Measurements from ENCODE around the gene CLTC.
"Not testable (repeated sequence)": the region's sequence is repeated elsewhere in the genome, so short reads cannot be mapped to it uniquely, and the experiment has no call there.

The CLTC gene

DNA sequence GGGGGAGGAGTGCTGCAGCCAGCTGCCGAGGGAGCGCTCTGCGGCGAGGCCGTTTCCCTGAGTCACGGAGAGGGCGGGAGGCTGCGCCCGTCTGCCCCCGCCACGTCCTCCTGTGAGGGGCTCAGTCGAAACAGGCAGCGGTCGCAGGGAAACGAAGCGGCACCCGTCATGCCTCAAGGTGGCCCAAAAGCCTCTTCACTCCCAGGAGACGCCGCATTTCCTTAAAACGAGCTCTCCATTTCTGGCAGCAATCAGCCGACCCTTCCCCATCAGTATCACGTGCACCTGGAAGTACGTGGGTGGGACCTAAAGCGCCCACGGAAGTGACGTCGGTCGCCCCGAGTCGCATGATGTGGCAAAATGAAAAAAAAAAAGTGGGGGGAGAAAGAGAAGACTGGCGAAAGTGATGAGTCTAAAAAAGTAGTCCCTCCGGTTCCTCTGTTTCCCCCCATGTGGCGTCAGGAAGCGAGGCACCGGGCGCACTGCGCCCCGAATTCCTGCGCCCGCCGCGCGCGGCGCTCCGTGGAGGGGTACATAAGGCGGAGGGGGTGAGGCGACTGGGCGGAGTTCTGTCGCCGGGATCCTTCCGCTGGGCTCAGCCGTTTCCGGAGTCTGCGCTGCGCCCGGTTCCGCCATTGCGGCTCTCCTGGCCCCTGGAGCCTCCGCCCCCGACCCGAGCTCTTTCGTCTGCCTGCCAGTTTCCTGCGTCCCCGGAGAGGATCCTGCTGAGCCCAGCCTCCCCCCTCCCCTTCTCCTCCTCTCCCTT lies at the start of gene CLTC:
Gene CLTC, plus strand, starts transcription at position 598 of the 766 bp plus-strand sequence. CDS start 237 bp downstream, outside the sequence.
- DNase-seq, result peak; percentile 93

GRCh38 chr17:59572301-59572924 lies 47.3 kb upstream of the CLTC start:
- no peak for DNase-seq

DNA sequence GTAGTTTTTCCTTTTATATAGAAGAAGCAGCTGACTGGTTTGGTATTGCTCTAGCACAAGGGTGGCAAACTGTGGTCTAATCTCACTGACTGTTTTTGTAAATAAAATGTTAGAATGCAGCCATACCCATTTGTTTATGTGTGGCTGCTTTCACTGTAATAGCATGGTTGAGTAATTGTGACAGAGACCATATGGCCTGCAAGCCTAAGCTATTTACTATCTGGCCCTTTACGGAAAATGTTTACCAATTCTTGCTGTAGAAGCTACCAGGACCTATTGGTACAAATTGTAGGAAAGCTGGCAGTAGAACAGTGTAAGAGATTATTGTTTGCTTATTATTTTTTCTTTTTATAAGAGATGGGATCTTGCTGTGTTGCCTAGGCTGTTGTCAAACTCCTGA lies 35.5 kb upstream of the CLTC start:
- not testable (repeated sequence) for DNase-seq

DNA sequence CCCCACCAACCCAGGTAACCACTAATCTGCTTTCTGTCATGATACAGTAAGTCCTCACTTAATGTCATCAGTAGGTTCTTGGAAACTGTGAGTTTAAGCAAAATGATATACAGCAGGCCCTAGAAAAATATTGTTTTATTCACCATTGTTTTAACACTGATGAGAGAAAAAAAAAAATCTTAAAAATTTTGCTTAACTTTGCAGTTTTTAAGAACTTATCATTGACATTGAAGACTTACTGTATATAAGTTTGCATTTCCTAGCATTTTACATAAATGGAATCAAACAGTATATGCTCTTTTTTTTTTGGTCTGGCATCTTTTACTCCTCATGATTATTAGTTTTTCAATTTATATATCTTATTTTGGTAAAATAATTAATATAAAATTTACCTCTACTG lies 19.5 kb upstream of the CLTC start:
- no peak for DNase-seq

DNA sequence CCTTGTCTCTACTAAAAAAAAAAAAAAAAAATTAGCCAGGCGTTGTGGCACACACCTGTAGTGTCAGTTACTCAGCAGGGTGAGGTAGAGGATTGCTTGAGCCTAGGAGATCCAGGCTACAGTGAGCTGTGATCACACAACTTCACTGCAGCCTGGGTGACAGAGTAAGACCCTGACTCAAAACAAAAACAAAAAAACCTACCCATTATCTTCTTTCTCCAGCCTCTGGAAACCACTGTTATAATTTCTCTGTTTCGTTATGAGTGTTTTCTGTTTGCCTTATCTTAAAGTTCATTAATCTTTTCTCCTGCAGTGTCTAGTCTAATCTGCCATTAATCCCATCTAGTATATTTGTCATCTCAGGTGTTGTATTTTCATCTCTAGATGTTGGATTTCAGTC lies 18.6 kb upstream of the CLTC start:
- no peak for DNase-seq

DNA sequence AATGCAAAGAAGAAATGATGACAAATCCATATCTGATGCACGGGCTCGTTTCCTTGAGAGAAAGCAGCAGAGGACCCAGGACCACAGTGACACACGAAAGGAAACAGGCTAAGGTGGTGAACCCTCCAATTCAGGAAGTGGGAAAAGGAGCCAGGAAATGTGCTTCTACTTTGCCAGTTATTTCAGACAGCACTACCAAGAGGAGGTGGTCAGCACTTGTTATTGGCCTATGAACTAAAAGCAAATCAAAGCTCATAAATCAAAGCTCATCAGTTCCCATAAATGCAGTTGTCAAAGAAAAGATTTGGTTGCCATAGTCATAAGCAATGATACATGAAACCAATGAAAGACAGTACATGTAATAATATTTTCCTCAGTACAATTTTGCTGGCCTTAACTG lies 12.6 kb upstream of the CLTC start:
- DNase-seq, result no peak

GRCh38 chr17:59607817-59608403 lies 11.8 kb upstream of the CLTC start:
- DNase-seq, result peak; percentile 30

GRCh38 chr17:59611503-59611902 lies 8.2 kb upstream of the CLTC start:
- no peak for DNase-seq

DNA sequence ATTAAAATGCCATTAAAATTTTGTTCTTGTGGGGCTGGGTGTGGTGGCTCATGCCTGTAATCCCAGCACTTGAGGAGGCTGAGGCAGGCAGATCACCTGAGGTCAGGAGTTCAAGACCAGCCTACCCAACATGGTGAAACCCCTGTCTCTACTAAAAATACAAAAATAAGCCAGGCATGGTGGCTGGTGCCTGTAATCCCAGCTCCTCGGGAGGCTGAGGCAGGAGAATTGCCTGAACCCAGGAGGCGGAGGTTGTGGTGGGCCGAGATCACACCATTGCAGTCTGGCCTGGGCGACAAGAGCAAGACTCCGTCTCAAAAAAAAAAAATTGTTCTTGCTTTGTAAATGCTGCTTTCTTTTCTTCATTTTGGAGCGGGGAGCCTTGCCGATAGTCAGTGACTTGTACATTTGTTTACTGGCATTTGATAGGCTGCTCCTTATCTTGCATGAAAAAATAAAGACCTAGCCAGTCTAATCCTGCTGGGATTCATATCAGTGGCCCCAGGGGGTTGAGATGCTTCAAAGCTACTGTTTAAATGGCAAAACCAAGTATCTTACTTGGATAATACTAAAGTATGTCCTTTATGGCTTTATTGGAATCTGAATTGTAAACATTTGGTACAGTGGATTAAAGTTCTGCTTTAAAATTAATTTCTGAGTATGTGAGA lies 3.3 kb upstream of the CLTC start:
- DNase-seq, result no peak

- DNase-seq, result no peak
Measured at GRCh38 chr17:59617156-59617732, 2.5 kb upstream of the CLTC start.

DNA sequence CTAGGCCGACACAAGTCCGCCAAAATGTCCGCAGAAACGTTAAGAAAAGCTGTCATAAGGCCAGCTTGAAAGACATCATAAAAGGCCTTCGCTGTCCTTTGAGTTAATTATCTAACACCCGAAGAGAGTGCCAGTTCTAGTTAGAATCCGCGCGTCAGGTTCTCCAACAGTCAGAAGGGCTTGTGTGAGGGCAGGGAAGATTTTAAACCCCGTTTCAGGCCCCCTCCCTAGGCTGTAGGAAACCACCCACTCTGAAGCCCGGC lies 729 bp upstream of the CLTC start:
- no peak for DNase-seq

- DNase-seq, result no peak
Measured at GRCh38 chr17:59620064-59620359, 317 bp downstream of the CLTC start.

DNA sequence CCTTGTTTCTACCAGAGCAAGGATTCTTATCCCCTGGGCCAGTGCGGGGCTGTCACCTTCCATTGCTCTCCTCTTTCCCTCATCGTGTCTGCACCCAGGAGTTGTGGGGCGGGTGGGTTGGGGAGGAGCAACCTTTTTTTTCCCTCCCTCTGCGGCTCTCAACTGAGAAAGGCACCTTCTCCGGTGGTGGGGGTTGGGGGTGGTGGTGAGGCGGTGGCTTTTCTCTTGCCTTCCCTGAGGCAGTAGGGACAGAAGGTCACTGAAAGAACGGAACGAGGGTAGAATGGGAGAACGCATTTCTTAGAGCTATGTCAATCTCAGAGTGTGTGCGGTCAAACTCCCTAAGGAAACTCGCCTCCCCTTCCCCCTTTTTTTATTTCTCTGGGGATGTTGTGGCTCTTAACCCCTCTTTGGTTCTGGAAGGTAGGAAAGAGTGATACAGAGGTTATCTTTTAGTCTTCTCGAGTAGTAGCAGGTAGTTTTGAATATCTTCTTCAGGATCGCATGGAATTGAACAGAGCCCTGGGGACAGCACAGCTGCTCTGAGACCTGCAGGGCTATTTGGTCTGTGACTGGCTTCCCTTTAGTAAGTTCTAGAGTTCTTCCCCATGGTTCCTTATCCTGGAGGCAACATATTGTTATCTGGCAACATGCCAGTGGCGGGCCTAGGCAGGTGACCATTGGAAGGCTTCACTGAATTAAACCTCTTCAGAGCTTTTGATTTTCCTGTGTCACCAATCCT lies 994 bp downstream of the CLTC start:
- DNase-seq, result peak; percentile 72

DNA sequence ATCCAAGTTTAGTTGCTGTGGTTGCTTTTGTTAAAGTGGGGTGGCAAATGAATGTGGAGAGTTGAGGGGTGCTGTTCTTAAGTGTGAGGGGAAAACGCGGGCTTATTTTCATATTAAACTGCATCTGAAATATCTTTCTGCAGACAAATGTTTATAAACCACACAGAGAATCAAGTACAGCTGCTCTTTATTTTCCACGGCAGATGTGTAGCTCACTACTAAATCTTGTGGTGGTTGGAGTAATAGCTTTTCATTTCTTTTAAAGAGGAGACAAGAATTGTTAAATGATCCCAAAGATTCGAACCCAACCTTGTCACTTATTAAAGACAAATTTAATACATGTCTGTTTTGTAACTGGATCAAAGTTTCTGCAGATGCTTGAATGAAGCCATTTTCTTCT lies 2.1 kb downstream of the CLTC start:
- DNase-seq, result no peak

GRCh38 chr17:59623151-59623550 lies 3.5 kb downstream of the CLTC start:
- no peak for DNase-seq

DNA sequence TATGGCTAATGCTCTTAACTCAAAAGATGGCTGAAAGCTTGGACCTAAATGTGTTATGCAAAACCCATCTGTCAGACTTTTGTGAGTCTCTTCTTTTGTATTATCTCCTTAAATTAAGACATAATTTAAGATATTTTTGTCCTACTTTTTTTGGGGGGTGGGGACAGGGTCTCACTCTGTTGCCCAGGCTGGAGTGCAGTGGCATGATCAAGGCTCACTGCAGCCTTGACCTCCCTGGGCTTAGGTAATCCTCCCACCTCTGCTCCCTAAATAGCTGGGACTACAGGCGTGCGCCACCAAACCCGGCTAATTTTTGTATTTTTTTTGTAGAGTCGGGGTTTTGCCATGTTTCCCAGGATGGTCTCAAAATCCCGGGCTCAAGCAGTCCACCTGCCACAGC lies 7.1 kb downstream of the CLTC start:
- DNase-seq, result no peak

- DNase-seq, result no peak
Measured at GRCh38 chr17:59627274-59627673, 7.6 kb downstream of the CLTC start.

- DNase-seq, result no peak
Measured at GRCh38 chr17:59627770-59628171, 8.1 kb downstream of the CLTC start.

- DNase-seq, result no peak
Measured at GRCh38 chr17:59629174-59629573, 9.5 kb downstream of the CLTC start.

- no peak for DNase-seq
Measured at GRCh38 chr17:59631276-59631675, 11.6 kb downstream of the CLTC start.

DNA sequence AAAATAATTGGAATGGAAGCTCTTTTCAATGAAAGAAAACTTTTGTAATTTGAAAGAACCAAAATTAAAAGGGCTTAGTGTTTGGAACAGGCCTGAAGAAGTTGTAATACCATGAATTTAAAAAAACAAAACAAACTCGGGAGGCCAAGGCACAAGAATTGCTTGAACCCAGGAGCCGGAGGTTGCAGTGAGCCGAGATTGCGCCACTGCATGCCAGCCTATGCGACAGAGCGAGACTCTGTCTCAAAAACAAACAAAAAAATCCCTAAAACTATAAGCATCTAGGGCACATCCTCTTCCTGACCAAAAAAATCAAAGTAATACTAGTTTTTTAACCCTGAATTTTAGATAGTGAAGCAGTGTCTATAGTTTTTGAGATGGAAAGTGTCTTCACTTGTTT lies 12.7 kb downstream of the CLTC start:
- no peak for DNase-seq

DNA sequence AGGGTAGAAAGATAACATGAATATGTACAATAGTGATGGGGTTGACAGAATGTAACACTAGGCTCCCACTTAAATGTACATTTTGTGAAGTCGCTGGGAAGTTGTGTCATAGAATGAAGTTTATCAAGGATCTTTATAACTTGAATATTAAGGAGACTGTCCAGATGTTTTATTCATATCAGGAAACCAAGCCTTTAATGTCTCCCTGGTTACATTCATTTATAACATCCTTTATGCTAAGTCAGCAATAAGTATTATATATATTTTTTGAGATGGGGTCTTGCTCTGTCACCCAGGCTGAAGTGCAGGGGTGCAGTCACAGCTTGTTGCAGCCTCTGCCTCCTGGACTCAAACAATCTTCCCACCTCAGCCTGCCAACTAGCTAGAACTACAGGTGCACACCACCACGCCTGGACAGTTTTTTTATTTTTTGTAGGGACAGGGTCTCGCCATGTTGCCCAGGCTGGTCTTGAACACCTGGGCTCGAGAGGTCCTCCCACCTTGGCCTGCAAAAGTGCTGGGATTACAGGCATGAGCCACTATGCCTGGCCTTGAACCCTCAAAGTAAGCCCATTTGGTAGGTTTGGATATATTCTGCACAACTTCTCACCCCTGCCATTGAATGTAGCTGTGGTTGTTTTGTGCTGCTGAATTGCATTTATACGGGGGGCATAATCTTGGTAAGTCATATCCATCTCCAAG lies 14.1 kb downstream of the CLTC start:
- no peak for DNase-seq
